NCI-H1436 treated with DMSO at 0.1 percent for 48 hours (cell line): ENCODE results near the gene PGA4.
"Not testable (repeated sequence)": the region's sequence is repeated elsewhere in the genome, so short reads cannot be mapped to it uniquely, and the experiment has no call there.

Source experiments
- DNase-seq: peaks from one replicate; lab custom pipeline; 2025; lab: John Stamatoyannopoulos, UW

The PGA4 gene

GRCh38 chr11:61250796-61251765 lies 28.9 kb downstream of the PGA4 start:
- not testable (repeated sequence) for DNase-seq

DNA sequence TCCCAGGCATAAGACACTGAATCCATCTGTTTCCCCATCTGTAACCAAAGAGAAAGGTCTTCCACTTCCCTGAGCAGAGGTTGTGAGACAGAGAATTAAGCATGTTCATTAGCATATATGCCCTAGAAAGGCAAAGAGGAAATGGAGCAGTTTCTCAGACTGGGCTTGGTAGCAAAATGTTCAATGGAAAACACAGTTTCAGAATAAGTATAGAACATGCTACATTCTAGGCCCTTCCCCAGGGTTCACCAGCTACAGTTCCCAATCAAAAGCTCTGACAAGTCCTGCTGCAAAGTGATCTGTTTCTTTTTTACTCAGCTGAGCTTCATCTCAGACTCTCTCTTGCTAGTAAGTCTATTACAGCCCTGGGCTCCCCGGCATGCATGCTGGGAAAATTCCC lies 30.2 kb downstream of the PGA4 start:
- DNase-seq = not testable (repeated sequence)

DNA sequence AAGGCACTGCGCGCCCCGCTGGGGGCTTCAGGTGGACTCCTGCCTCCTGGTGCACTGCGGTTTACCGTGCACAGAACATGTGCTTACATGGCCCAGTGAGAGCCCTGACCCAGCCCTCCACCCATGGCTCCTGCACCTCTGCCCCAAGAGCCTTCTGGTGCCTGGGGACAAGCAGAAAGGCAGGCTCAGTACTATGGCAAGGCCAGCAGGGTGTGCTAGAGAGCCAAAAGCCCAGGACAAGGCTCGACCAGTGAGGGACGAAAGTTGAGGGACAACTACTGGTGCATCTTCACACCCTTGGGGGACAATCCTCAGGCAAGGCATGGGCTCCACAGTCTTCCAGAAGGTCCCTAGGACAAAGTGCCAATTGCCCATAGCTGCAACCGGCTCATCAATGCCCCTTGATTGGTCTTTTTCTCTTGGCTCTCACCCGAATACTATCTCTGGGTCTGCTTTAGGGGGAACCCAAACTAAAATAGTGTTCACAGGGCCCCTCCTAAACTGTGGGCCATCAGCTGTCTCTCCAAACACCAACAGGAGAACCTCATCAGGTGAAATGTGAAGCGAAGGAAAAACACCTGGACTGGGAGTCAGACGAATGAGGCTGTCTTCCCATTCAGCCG lies 32.4 kb downstream of the PGA4 start:
- no peak for DNase-seq

DNA sequence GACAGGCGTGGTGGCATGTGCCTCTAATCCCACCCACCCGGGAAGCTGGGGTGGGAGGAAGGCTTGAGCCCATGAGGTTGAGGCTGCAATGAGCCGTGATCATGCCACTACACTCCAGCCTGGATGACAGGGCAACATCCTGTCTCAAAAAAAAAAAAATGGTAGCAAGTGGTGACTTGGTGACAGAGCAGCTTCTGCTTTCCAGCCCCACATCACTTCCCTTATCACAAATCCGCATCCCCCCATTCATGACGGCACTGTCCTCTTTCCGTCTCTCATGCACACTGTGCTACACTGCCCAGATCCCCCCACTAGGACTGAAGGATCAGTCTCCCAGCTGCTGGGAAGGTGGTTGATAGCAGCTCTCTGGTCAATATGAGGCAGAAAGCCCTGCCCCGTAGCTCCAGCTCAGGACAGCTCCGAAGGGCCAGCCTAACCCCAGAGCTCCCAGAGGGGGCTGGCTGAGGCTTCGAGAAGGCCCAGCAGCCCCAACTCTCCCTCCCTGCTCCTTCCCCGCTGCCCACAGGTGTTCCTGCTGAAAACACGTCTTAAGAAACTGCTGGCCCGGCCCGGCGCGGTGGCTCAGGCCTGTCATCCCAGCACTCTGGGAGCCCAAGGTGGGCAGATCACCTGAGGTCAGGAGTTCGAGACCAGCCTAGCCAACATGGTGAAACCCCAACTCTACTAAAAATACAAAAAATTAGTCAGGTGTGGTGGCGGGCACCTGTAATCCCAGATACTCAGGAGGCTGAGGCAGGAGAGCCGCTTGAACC lies 34.7 kb downstream of the PGA4 start:
- no peak for DNase-seq

DNA sequence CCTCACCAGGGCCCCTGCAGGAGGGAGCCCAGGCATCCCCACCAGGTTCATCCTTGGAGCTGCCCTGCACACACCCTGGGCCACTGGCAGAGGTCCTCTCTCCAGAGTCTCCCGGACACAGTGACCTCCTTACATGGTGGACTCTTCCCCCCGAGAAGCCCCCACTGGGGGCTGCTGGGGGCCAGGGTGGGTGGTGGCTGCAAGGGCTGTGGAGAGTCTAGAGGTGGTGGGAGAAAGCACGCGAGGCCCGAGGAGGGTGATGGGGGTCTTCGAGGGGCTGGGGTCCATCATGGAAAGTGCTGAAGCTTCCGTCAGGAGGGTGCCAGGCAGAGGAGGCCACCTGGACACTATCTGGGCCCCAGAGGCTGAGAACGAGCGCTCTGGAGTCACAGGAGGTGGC lies 36.4 kb downstream of the PGA4 start:
- no peak for DNase-seq

GRCh38 chr11:61259363-61259762 lies 37.2 kb downstream of the PGA4 start:
- no peak for DNase-seq

DNA sequence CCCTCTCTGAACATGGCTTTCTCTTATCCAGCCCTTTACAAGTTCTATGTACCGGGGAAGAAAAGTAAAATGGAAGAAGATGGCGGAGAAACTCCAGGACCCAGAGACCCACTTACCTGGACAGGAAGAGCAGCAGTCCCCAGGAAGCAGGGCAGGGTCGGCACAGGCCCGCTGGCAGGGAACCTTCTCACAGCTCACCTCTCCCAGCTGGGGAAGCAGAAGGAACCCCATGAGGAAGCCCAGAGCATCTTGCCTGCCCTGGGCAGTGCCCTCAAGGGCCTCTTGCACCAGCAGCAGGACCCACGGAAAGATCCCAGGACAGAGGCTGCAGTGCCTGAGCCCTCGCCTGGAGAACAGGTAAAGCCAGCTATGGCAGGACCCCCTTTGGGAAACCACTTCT lies 42.2 kb downstream of the PGA4 start:
- no peak for DNase-seq

DNA sequence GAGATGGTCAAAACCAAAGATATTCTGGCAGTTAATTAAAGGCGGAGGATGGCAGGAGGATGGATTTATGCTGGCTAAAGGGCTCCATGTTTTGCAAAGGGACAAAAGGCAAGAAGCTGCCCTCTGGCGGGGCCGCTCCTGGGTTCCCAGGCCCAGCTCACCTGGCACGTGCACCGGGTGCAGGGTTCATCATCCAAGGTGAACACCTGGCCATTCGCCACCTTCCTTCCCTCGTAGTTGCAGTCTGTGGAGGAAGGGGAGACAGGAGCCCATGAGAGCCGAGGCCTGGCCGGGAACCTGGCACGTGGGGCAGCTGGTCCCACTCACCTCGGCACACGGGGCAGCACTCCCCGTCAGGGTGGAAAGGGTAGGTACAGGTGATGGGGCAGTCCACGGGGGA lies 42.6 kb downstream of the PGA4 start:
- no peak for DNase-seq

- DNase-seq = no peak
Observed at GRCh38 chr11:61265357-61265756, 43.2 kb downstream of the PGA4 start.

GRCh38 chr11:61266602-61267001 lies 44.5 kb downstream of the PGA4 start:
- DNase-seq = no peak

DNA sequence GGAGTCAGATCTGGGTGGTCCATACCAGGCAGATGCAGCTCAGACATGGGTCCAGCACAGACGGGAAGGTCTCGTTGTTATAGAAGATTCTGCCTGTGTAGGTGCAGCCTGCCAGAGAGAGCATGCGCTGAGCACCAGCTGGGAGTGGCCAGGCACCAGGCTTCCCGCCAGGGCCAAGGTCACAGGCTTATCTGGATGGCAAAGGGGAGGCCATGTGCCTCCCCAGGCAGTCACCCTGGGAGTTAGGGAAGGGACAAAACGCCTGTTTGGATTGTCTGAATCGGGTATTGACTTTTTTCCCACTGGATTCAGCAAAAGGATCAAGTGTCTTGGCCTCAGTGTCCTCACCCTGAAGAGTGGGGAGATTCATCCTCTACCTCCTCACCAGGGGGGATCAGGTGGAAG lies 45.3 kb downstream of the PGA4 start:
- DNase-seq = no peak

DNA sequence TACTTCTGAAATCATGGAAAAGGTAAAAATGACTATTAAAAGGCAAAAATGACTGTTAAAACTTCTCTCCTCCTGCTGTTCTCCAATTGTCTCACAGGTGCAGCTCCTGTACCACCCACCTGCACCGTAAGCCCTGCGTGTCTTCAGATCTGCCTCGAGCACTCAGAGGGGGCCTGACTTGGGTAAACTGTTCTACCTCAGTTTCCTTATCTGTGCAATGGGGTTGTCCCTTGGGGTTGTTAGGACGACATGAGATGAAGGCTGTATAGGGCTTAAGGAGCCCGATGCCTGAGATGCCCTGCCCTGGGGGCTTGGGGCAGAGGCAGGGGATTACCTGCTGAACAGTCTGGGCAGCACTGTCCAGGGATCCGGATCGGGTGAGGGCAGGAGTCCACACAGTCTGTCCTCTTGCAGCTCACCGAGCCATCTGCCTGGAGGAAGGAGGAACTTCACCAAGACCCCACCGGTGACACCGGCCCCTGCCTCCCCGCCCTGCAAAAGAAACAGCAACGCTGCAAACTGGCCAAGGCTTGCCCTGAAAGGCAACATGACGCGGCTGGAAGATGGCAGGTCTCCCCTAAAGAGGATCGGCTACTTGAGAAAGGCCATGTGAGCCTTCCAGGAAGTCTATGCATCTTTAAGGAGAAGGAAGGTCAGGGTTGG lies 46.6 kb downstream of the PGA4 start:
- DNase-seq = no peak

DNA sequence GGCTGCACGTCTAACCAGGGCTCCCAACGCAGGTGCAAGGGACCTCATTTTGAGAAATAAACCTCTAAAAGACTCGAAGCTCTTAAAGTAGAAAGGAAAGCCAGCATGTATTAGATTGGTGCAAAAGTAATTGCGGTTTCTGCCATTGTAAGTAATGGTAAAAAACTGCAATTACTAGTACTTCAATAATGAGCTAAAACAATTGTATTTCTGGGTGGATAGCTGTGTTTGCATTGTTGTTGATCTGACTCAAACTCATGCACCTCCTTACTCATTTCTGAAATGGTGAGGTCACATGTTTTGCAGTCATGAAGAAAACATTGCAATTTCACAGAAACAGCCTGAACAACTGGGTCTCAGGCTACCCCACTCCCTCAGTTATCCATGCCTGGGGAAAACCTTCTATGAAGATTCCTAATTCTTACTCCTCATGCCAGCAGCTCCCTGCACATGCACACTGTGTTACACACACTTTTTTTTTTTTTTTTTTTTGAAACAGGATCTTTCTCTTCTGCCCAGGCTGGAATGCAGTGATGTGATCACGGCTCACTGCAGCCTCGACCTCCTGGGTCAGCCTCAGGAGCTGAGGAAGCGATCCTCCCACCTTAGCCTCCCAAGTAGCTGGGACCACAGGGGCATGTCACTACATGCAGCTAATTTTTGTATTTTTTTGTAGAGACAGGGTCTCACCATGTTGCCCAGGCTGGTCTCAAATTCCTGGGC lies 48.4 kb downstream of the PGA4 start:
- no peak for DNase-seq

GRCh38 chr11:61272731-61273130 lies 50.6 kb downstream of the PGA4 start:
- no peak for DNase-seq

GRCh38 chr11:61273178-61274078 lies 51.3 kb downstream of the PGA4 start:
- no peak for DNase-seq

DNA sequence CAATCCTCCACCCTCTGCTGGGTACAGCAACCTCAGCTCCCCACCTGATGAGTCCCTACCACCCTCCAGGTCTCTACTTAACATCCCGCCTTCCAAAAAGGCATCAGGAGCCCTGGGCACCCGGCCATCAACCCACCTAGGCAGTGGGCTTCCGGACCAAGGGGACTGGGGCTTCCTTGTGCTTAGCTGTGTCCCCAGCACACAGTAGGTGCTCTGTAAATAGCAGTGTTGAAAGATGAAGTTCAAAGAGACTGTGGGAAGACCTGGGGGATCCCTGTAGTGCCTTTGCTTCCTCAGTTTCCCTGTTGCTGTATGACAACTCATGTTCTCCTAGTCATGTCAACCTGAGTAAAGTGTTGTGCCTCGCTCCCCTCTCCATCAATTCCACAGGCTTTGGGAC lies 51.9 kb downstream of the PGA4 start:
- no peak for DNase-seq

DNA sequence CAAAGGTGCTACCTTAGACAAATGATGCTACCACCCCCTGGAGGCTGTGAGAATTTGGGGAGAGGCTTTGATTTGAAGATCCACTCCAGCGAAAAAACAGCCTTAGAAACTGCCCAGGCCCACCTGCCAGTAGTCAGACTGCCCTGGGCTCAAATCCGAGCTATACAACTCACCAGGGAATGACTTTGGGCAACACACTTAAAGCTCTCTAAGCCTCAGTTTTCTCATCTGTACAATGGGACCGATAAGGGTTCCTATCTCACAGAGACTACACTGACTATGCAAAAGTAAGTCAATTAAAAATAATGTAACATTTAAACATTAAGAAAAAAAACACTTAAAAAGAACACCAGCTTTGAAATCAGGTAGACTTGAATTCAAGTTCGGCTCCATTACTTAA lies 53.0 kb downstream of the PGA4 start:
- DNase-seq = no peak

DNA sequence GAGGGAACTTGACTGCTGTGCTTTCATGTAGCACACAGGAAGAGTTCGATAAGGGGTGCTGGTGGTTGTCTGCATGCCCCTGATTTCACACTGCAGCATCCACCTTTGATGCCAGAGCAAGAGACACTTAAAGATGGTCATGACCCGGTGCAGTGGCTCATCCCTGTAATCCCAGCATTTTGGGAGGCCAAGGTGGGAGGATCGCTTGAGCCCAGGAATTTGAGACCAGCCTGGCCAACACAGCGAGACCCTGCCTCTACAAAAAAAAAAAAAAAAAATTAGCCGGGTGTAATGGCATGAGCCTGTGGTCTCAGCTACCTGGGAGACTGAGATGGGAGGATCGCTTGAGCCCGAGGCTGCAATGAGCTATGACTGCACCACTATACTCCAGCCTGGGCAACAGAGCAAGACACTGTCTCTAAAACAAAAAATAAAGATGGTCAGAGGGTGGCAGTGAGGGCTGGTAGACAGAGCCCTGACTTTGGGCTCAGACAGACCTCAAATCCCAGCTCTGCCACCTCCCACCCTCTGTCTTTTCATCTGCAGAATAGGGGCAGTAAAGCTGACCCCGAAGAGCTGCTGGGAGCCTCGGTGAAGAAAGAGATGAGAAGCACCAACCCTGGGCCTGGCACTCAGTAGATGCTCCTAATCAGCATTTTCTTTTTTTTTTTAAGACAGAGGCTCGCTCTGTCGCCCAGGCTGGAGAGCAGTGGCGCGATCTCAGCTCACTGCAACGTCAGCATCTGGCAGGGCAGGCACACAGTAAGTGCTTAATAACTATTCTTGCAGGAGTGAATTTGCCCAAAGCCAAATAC lies 55.2 kb downstream of the PGA4 start:
- no peak for DNase-seq

DNA sequence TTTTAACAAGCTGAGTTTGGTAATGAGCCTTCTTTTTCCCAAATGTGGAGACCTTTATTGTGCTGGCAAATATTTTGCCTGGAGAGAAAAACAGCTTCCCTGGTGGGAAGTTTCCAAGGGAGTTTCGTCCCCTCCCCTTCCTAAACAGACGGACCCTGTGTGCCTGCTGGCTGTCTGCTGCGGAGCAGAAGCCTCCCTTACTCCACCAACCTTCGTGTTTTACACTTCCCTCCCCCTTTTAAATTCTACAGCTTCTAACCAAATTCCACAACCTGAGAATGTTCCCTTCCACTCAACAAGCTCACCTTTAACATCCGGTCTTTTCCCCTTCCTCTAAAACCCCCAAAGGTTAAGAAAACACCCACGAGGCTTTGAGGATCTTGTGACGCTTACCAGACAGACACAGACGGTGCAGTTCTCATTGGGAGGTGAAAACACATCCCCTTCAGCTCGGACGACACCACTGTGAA lies 55.9 kb downstream of the PGA4 start:
- no peak for DNase-seq
